ENCODE results near the gene ERBB4. TPM values are rescaled to one million over a fixed set of nuclear protein-coding genes. Genes with fewer than 3 reads are reported as not detected.

ERBB4 gene
- total RNA-seq, 1 donor from 2014 or later, result 8.3 TPM

- no peaks in the 10 kb centered on the region for H3K36me3 ChIP-seq
- no peak overlapping the region for H3K4me3 ChIP-seq
- H3K9me3 ChIP-seq (replicated peaks), result no peaks in the 10 kb centered on the region
- no peak for DNase-seq
- no peaks in the 10 kb centered on the region for H3K27me3 ChIP-seq (ENCODE audit: low read depth)
- H3K4me1 ChIP-seq, result no peaks in the 10 kb centered on the region
- H3K27ac ChIP-seq (replicated peaks), result no peak overlapping the region
- intact Hi-C loops (cut with micrococcal nuclease), result no loop called here
- TF ChIP-seq, protein P1, sequence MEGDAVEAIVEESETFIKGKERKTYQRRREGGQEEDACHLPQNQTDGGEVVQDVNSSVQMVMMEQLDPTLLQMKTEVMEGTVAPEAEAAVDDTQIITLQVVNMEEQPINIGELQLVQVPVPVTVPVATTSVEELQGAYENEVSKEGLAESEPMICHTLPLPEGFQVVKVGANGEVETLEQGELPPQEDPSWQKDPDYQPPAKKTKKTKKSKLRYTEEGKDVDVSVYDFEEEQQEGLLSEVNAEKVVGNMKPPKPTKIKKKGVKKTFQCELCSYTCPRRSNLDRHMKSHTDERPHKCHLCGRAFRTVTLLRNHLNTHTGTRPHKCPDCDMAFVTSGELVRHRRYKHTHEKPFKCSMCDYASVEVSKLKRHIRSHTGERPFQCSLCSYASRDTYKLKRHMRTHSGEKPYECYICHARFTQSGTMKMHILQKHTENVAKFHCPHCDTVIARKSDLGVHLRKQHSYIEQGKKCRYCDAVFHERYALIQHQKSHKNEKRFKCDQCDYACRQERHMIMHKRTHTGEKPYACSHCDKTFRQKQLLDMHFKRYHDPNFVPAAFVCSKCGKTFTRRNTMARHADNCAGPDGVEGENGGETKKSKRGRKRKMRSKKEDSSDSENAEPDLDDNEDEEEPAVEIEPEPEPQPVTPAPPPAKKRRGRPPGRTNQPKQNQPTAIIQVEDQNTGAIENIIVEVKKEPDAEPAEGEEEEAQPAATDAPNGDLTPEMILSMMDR (IDR thresholded peaks at IDR 0.05; ENCODE audit: borderline replicate concordance), result no peak
Observed at GRCh38 chr2:211440107-211440506, 1098.5 kb downstream of the ERBB4 start.

DNA sequence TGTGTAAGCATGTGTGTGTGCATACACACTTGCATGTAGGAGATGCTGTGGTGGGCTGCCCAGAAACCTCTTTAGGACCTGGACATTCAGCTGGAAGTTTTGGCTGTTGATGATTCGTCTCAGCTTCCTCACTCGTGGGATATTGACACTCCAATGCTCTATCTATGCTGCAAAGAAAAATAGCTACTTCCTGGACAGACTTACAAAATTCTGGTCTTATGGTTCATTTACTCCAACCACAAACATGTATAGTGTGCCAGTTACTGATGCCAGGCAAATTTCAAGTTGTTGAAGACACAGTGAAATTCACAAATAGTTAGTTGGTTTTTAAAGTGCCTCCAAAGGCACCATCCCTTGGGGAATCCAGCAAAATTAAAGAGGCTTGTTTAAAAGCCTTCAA is 1099.6 kb downstream of the ERBB4 start:
- Histone ChIP-seq H3K9me3 (replicated peaks) (no peaks in the 10 kb centered on the region), H3K4me1 (no peaks in the 10 kb centered on the region), H3K4me3 (no peak overlapping the region), H3K36me3 (no peaks in the 10 kb centered on the region), H3K27me3 (ENCODE audit: low read depth) (no peaks in the 10 kb centered on the region), H3K27ac (replicated peaks) (no peak overlapping the region)
- no peak for DNase-seq
- intact Hi-C loops (cut with micrococcal nuclease), result no loop called here
- TF ChIP-seq, protein P1 (IDR thresholded peaks at IDR 0.05; ENCODE audit: borderline replicate concordance), result no peak

DNA sequence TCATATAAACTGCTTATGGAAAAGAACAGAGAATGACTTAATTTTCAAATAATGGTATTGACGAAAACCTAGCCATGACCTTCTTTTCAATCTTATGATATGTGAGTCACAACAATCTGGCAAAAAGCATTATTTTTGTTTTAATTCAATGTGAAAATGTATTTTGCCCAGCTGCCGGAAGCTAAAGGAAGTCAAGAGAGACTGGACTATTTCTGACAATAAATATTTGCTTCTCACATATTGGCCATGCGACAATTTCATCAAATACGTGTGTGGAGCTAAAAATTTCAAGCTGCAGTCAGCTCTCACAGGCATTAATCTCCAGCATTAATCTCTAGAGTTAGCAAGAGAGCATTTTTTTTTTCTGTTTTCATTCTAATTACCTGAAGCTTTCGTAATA is 1101.2 kb downstream of the ERBB4 start:
- TF ChIP-seq, protein P1 (IDR thresholded peaks at IDR 0.05; ENCODE audit: borderline replicate concordance), result no peak
- no peak overlapping the region for H3K27ac ChIP-seq (replicated peaks)
- intact Hi-C loops (cut with micrococcal nuclease), result no loop called here
- H3K36me3 ChIP-seq, result no peaks in the 10 kb centered on the region
- no peak for DNase-seq
- H3K4me3 ChIP-seq, result no peak overlapping the region
- H3K4me1 ChIP-seq, result no peaks in the 10 kb centered on the region
- H3K27me3 ChIP-seq (ENCODE audit: low read depth), result no peaks in the 10 kb centered on the region
- no peaks in the 10 kb centered on the region for H3K9me3 ChIP-seq (replicated peaks)

- H3K36me3 ChIP-seq, result no peaks in the 10 kb centered on the region
- no peak overlapping the region for H3K27ac ChIP-seq (replicated peaks)
- no peaks in the 10 kb centered on the region for H3K27me3 ChIP-seq (ENCODE audit: low read depth)
- TF ChIP-seq, protein P1 (IDR thresholded peaks at IDR 0.05; ENCODE audit: borderline replicate concordance), result no peak
- no peaks in the 10 kb centered on the region for H3K4me1 ChIP-seq
- DNase-seq, result no peak
- no peak overlapping the region for H3K4me3 ChIP-seq
- H3K9me3 ChIP-seq (replicated peaks), result no peaks in the 10 kb centered on the region
- intact Hi-C loops (cut with micrococcal nuclease), result no loop called here
Observed at GRCh38 chr2:211436182-211436581, 1102.4 kb downstream of the ERBB4 start.

DNA sequence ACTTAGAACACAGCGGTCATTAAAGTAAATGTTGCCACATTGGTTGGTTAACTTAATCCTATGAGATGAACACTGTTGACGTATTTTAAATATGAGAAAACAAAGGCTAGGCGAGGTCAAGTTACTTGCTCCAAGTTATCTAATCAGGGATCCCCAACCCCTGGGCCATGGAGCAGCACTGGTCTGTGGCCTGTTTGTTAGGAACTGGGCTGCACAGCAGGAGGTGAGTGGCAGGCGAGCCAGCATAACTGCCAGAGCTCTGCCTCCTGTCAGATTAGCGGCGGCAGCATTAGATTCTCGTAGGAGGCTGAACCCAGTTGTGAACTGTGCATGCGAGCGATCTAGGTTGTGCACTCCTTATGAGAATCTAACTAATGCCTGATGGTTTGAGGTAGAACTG is 1103.3 kb downstream of the ERBB4 start:
- no peaks in the 10 kb centered on the region for H3K27me3 ChIP-seq (ENCODE audit: low read depth)
- TF ChIP-seq, protein P1 (IDR thresholded peaks at IDR 0.05; ENCODE audit: borderline replicate concordance), result no peak
- H3K9me3 ChIP-seq (replicated peaks), result no peaks in the 10 kb centered on the region
- intact Hi-C loops (cut with micrococcal nuclease), result no loop called here
- H3K4me3 ChIP-seq, result no peak overlapping the region
- H3K36me3 ChIP-seq, result no peaks in the 10 kb centered on the region
- DNase-seq, result no peak
- no peaks in the 10 kb centered on the region for H3K4me1 ChIP-seq
- no peak overlapping the region for H3K27ac ChIP-seq (replicated peaks)

- intact Hi-C loops (cut with micrococcal nuclease), result no loop called here
- H3K4me3 ChIP-seq, result no peak overlapping the region
- no peaks in the 10 kb centered on the region for H3K4me1 ChIP-seq
- DNase-seq, result no peak
- TF ChIP-seq, protein P1 (IDR thresholded peaks at IDR 0.05; ENCODE audit: borderline replicate concordance), result no peak
- H3K36me3 ChIP-seq, result no peaks in the 10 kb centered on the region
- H3K27ac ChIP-seq (replicated peaks), result no peak overlapping the region
- no peaks in the 10 kb centered on the region for H3K9me3 ChIP-seq (replicated peaks)
- no peaks in the 10 kb centered on the region for H3K27me3 ChIP-seq (ENCODE audit: low read depth)
Observed at GRCh38 chr2:211434773-211435172, 1103.8 kb downstream of the ERBB4 start.
